GM23338 (cell line): ENCODE data around the gene GPAT2. TPM values are rescaled to one million over a fixed set of nuclear protein-coding genes. Genes with fewer than 3 reads are reported as not detected.
"Not testable (repeated sequence)": the region's sequence is repeated elsewhere in the genome, so short reads cannot be mapped to it uniquely, and the experiment has no call there.

Experiments
- ATAC-seq: fragments of 200-7000 bp; cut with Tn5 transposase; 3 replicates; pipeline ENCODE4 v1.9.1; 2020
- DNase-seq: peaks from one replicate; pipeline ENCODE4 v3.0.0-alpha.2; 2015; ENCODE audit warnings: low spot score
- H2AFZ ChIP-seq: fragments of 200-600 bp; sonication (generic); 2 replicates; pipeline ENCODE4 v1.8.0; 2016; ENCODE audit warnings: antibody characterized with exemption, mild to moderate bottlenecking, moderate library complexity
- H3F3A ChIP-seq: fragments of 200-600 bp; sonication (generic); replicated peaks from 2 replicates; pipeline ENCODE4 v1.8.0; 2017; ENCODE audit warnings: antibody characterized with exemption, mixed run types, low read depth
- H3K27ac ChIP-seq: fragments of 200-600 bp; sonication (generic); 2 replicates; pipeline ENCODE4 v1.6.1; 2016; ENCODE audit warnings: low read depth
- H3K27me3 ChIP-seq: fragments of 200-600 bp; sonication (generic); 2 replicates; pipeline ENCODE4 v1.8.0; 2016; ENCODE audit warnings: mild to moderate bottlenecking, mixed run types, moderate library complexity; ENCODE audit not compliant: insufficient read depth
- H3K36me3 ChIP-seq: fragments of 200-600 bp; sonication (generic); 2 replicates; pipeline ENCODE4 v1.8.0; 2016; ENCODE audit warnings: mild to moderate bottlenecking; ENCODE audit not compliant: insufficient read depth
- H3K4me1 ChIP-seq: fragments of 200-600 bp; sonication (generic); 2 replicates; pipeline ENCODE4 v1.8.0; 2016; ENCODE audit warnings: mild to moderate bottlenecking, moderate library complexity; ENCODE audit not compliant: insufficient read depth
- H3K4me2 ChIP-seq: fragments of 200-600 bp; sonication (generic); 2 replicates; pipeline ENCODE4 v1.7.1; 2017; ENCODE audit warnings: mixed run types
- H3K4me3 ChIP-seq: fragments of 200-600 bp; sonication (generic); 2 replicates; pipeline ENCODE4 v1.6.1; 2016; ENCODE audit warnings: mixed run types
- H3K79me2 ChIP-seq: fragments of 200-600 bp; sonication (generic); replicated peaks from 2 replicates; pipeline ENCODE4 v1.8.0; 2017; ENCODE audit warnings: mild to moderate bottlenecking; ENCODE audit not compliant: insufficient read depth
- H3K9me2 ChIP-seq: fragments of 200-600 bp; sonication (generic); 2 replicates; pipeline ENCODE4 v1.8.0; 2017; ENCODE audit not compliant: insufficient read depth
- H4K20me1 ChIP-seq: fragments of 200-600 bp; sonication (generic); replicated peaks from 2 replicates; pipeline ENCODE4 v1.8.0; 2017; ENCODE audit warnings: mild to moderate bottlenecking; ENCODE audit not compliant: insufficient read depth
- H3K27ac Mint-ChIP-seq: 2 replicates; pipeline ENCODE4 v1.8.0; 2020; ENCODE audit warnings: inconsistent platforms, mild to moderate bottlenecking, moderate library complexity, mixed read lengths
- H3K27me3 Mint-ChIP-seq: 3 replicates; pipeline ENCODE4 v1.8.0; 2022; ENCODE audit warnings: low read depth, mild to moderate bottlenecking, moderate library complexity, mixed read lengths, inconsistent platforms; ENCODE audit not compliant: insufficient read depth, poor library complexity
- H3K36me3 Mint-ChIP-seq: 3 replicates; pipeline ENCODE4 v1.8.0; 2021; ENCODE audit warnings: low read depth, mild to moderate bottlenecking, inconsistent platforms, moderate library complexity, mixed read lengths
- H3K4me1 Mint-ChIP-seq: 3 replicates; pipeline ENCODE4 v1.8.0; 2020; ENCODE audit warnings: mild to moderate bottlenecking, inconsistent platforms, mixed read lengths
- H3K4me3 Mint-ChIP-seq: 3 replicates; pipeline ENCODE4 v1.8.0; 2021; ENCODE audit warnings: moderate library complexity, mild to moderate bottlenecking, inconsistent platforms, mixed read lengths
- H3K9me3 Mint-ChIP-seq: 3 replicates; pipeline ENCODE4 v1.8.0; 2020; ENCODE audit warnings: moderate library complexity, mild to moderate bottlenecking, inconsistent platforms, mixed read lengths
- ZNF462 ChIP-seq: fragments of 250-450 bp; sonication (Bioruptor Pico); IDR thresholded peaks from 2 replicates; pipeline ENCODE4 v1.5.0; 2020; ENCODE audit warnings: mild to moderate bottlenecking, moderate library complexity
- polyA plus RNA-seq: library from polyadenylated mRNA; unstranded; fragments of >200 nt; fragmentation: Nextera tagmentation; extraction: Ambion mirVana; gene quantifications from 2 replicates; pipeline ENCODE4 v1.2.1, GENCODE V29; 2016
- total RNA-seq: library from RNA; depleted of rRNA; stranded (reverse); fragments of >200 nt; shearing (Covaris generic); gene quantifications from 2 replicates; pipeline ENCODE4 v1.2.3, GENCODE V29; 2014

The GPAT2 gene
- total and polyA plus RNA-seq, 2 experiments from 2014 or later: 1.6 to 2.2 TPM

DNA sequence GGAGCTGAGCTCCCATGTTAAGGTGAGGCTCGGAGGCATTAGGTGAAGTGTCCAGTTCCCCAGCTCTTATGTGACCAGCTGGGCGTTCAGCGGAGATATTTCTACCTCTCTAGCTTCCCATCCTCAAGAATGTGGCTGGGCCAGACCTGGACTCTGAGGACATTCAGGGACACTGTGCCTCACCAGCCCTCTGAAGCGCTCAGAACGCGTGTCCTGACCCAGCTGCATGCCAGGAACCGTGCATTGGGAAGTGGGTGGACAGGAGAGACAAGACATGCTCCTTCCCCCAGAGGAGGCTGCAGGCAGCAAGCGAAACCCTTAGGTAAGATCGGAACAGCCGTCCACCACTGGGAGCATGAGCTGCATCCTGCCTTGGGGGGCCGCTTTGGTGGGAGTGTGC, 38.0 kb upstream of the GPAT2 start (continued):
- TF ChIP-seq ZNF462: no peak

- H3K4me3 Mint-ChIP-seq, H3K4me2 ChIP-seq, H3K27ac Mint-ChIP-seq, H3F3A ChIP-seq, H3K27me3 Mint-ChIP-seq, H3K36me3 Mint-ChIP-seq, H3K9me2 ChIP-seq, H3K27me3 ChIP-seq, H3K27ac ChIP-seq, DNase-seq, H3K4me1 Mint-ChIP-seq, ATAC-seq, H3K4me1 ChIP-seq, H3K79me2 ChIP-seq, H3K4me3 ChIP-seq, H2AFZ ChIP-seq, H4K20me1 ChIP-seq, H3K36me3 ChIP-seq, H3K9me3 Mint-ChIP-seq: not testable (repeated sequence)
These were observed 37.3 kb upstream of the GPAT2 start for GRCh38 chr2:96071977-96072491.

DNA sequence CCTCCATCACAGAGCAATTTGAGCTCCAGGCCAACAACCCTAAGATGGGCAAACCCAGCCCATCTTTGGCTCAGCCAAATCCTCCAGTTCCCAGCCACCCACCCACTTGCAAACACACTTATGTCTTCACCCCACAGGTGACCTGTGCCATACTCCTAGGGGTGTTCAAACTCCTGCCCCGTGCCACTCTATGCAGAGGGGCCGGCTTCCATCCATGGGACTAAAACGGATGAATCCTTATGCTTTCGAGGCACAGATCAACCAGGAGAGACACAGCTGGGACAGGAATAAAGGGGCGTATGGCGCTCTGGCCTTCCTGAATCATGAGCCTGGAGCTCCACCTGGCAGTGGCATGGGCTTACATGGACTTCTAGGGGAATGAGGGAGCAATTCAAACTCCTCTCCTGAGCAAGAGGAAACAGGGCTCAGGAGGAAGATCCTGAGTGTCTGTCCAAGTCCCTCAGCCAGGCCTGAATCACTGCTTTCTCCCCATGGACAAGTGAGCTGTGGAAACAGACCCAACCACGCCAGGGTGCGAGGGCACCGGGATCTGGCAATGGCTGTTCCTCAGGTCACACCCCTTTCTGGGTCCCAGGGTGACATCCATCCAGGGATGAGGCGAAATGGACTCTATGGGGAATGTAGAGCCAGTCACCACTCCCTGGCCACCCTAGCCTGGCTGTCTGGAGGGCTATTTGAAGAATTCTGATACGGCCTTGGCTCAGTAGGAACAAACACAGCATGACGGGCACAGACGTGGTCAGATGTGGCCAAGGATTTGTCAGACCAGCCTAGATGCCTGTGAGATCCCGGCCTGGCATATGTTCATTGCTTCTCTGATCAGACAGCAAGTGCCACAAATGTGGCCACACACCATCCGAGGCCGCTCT, 36.6 kb upstream of the GPAT2 start:
- peak overlapping the region; percentile 8; the same call in 1 of the 2 replicates for H3K27ac Mint-ChIP-seq
- not testable (repeated sequence) for H3K79me2 ChIP-seq, H3K4me2 ChIP-seq, H3K4me1 Mint-ChIP-seq, H3K4me3 ChIP-seq, H3K4me1 ChIP-seq, H3K36me3 ChIP-seq, H4K20me1 ChIP-seq, H3K36me3 Mint-ChIP-seq, H3K27ac ChIP-seq, H3F3A ChIP-seq, H3K9me2 ChIP-seq, H2AFZ ChIP-seq, H3K27me3 Mint-ChIP-seq, ATAC-seq, H3K27me3 ChIP-seq, H3K4me3 Mint-ChIP-seq, H3K9me3 Mint-ChIP-seq, DNase-seq

- H2AFZ ChIP-seq, H3K27me3 ChIP-seq, H3K4me3 Mint-ChIP-seq, H3K4me1 Mint-ChIP-seq, H3K36me3 ChIP-seq, ATAC-seq, H3K4me1 ChIP-seq, H3K27ac ChIP-seq, H3F3A ChIP-seq, H3K9me2 ChIP-seq, H3K27me3 Mint-ChIP-seq, DNase-seq, H3K9me3 Mint-ChIP-seq, H3K4me3 ChIP-seq, H3K79me2 ChIP-seq, H3K36me3 Mint-ChIP-seq, H4K20me1 ChIP-seq, H3K4me2 ChIP-seq, H3K27ac Mint-ChIP-seq: not testable (repeated sequence)
These were observed 35.6 kb upstream of the GPAT2 start for GRCh38 chr2:96070351-96070750.

GRCh38 chr2:96069878-96070277, 35.2 kb upstream of the GPAT2 start:
- not testable (repeated sequence) for H3K36me3 Mint-ChIP-seq, H3K4me3 Mint-ChIP-seq, H3K36me3 ChIP-seq, H3K4me3 ChIP-seq, H3K79me2 ChIP-seq, H3K27me3 ChIP-seq, H3F3A ChIP-seq, H2AFZ ChIP-seq, ATAC-seq, H3K27me3 Mint-ChIP-seq, H3K4me2 ChIP-seq, H3K9me3 Mint-ChIP-seq, DNase-seq, H3K4me1 ChIP-seq, H4K20me1 ChIP-seq, H3K27ac ChIP-seq, H3K4me1 Mint-ChIP-seq, H3K9me2 ChIP-seq, H3K27ac Mint-ChIP-seq
